ENCODE measurements around the gene C16orf96.
A peak's percentile ranks its signal among the peaks of the same experiment; 100 is the strongest.
"Not testable (repeated sequence)": the region's sequence is repeated elsewhere in the genome, so short reads cannot be mapped to it uniquely, and the experiment has no call there.

The C16orf96 gene

GRCh38 chr16:4556580-4556979, 440 bp downstream of the C16orf96 start:
- TF ChIP-seq TAF1 (IDR thresholded peaks at IDR 0.05; ENCODE audit: low read depth, low read length) (no peak), PAX5 (IDR thresholded peaks at IDR 0.05; ENCODE audit: insufficient read depth, low read length, severe bottlenecking) (no peak), POLR2AphosphoS5 (IDR thresholded peaks at IDR 0.05; ENCODE audit: low read depth, low read length) (no peak), SPI1 (IDR thresholded peaks at IDR 0.05; ENCODE audit: low read depth, low read length) (no peak), POLR2A (IDR thresholded peaks at IDR 0.05; ENCODE audit: low read depth, low read length) (no peak)
- FAIRE-seq (no peak), DNase-seq (ENCODE audit: insufficient read length, low spot score) (no peak)

- no peak for TF ChIP-seq POU2F2 (IDR thresholded peaks at IDR 0.05; ENCODE audit: low read depth, low read length)
- no peak for TF ChIP-seq PAX5 (IDR thresholded peaks at IDR 0.05; ENCODE audit: insufficient read depth, low read length, severe bottlenecking)
- TF ChIP-seq TAF1 (IDR thresholded peaks at IDR 0.05; ENCODE audit: low read depth, low read length) = no peak
- TF ChIP-seq SPI1 (IDR thresholded peaks at IDR 0.05; ENCODE audit: low read depth, low read length) = no peak
- no peak for TF ChIP-seq POLR2AphosphoS5 (IDR thresholded peaks at IDR 0.05; ENCODE audit: low read depth, low read length)
- TF ChIP-seq POLR2A (IDR thresholded peaks at IDR 0.05; ENCODE audit: low read depth, low read length) = no peak
- DNase-seq (ENCODE audit: insufficient read length, low spot score) = no peak
- no peak for FAIRE-seq
Observed at GRCh38 chr16:4557973-4558372, 1.8 kb downstream of the C16orf96 start.

DNA sequence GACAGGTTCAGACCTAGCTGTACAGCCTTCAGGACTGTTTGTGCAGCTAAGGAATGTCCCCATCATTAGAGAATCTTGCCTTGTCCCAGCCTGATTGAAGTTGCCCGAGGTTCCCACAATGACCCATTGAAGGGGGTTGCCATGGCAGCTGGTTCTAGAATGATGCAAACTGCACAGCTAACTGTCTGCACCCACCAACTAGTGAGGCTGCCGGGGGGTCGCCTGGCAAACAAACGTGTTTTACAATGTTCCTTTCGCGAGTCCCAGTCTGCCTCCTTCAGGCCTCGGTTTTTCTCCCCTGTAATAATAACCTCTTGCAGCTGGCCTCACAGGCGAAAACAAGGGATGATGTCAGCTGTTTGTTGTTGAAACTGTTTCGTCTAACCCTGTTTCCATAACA, 5.5 kb downstream of the C16orf96 start:
- no peak for DNase-seq (ENCODE audit: insufficient read length, low spot score)
- no peak for FAIRE-seq

GRCh38 chr16:4564661-4565267, 8.6 kb downstream of the C16orf96 start:
- DNase-seq (ENCODE audit: insufficient read length, low spot score) (no peak), FAIRE-seq (no peak)
- TF ChIP-seq POLR2A (IDR thresholded peaks at IDR 0.05; ENCODE audit: low read depth, low read length) (no peak), POLR2AphosphoS5 (IDR thresholded peaks at IDR 0.05; ENCODE audit: low read depth, low read length) (no peak), PAX5 (IDR thresholded peaks at IDR 0.05; ENCODE audit: insufficient read depth, low read length, severe bottlenecking) (no peak), POU2F2 (IDR thresholded peaks at IDR 0.05; ENCODE audit: low read depth, low read length) (no peak), SPI1 (IDR thresholded peaks at IDR 0.05; ENCODE audit: low read depth, low read length) (no peak), TAF1 (IDR thresholded peaks at IDR 0.05; ENCODE audit: low read depth, low read length) (no peak)

More for the DNA sequence above, 5.5 kb downstream of the C16orf96 start:
- TF ChIP-seq POLR2A (IDR thresholded peaks at IDR 0.05; ENCODE audit: low read depth, low read length) = no peak
- no peak for TF ChIP-seq POU2F2 (IDR thresholded peaks at IDR 0.05; ENCODE audit: low read depth, low read length)
- TF ChIP-seq POLR2AphosphoS5 (IDR thresholded peaks at IDR 0.05; ENCODE audit: low read depth, low read length) = no peak
- no peak for TF ChIP-seq PAX5 (IDR thresholded peaks at IDR 0.05; ENCODE audit: insufficient read depth, low read length, severe bottlenecking)
- TF ChIP-seq SPI1 (IDR thresholded peaks at IDR 0.05; ENCODE audit: low read depth, low read length) = no peak
- TF ChIP-seq TAF1 (IDR thresholded peaks at IDR 0.05; ENCODE audit: low read depth, low read length) = no peak

GRCh38 chr16:4566144-4566543, 10.0 kb downstream of the C16orf96 start:
- DNase-seq (ENCODE audit: insufficient read length, low spot score) (no peak), FAIRE-seq (no peak)
- 0 out of 2 replicates have a peak, but pooled peaks have one; percentile 10 for TF ChIP-seq SPI1 (IDR thresholded peaks at IDR 0.05; ENCODE audit: low read depth, low read length)
- TF ChIP-seq POLR2A (IDR thresholded peaks at IDR 0.05; ENCODE audit: low read depth, low read length) = no peak
- TF ChIP-seq PAX5 (IDR thresholded peaks at IDR 0.05; ENCODE audit: insufficient read depth, low read length, severe bottlenecking) = no peak
- no peak for TF ChIP-seq TAF1 (IDR thresholded peaks at IDR 0.05; ENCODE audit: low read depth, low read length)
- TF ChIP-seq POU2F2 (IDR thresholded peaks at IDR 0.05; ENCODE audit: low read depth, low read length) = no peak
- TF ChIP-seq POLR2AphosphoS5 (IDR thresholded peaks at IDR 0.05; ENCODE audit: low read depth, low read length) = no peak

DNA sequence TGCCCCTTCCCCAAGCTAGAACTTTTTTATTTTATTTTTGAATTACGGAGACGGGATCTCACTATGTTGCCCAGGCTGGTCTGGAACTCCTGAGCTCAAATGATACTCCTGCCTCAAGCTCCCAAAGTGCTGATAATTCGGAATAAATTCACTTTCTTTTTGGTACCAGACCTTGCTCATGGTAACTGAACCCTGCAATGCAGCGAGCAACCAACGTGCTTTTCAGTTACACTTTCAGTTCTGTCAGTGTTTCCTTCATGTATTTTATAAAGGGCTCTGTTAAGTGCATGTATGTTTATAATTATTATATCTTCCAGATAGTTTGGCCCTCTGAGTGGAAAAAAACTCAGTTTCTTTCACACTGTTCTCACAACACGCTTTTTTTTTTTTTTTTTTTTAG, 13.9 kb downstream of the C16orf96 start:
- FAIRE-seq = no peak
- DNase-seq (ENCODE audit: insufficient read length, low spot score) = no peak
- no peak for TF ChIP-seq TAF1 (IDR thresholded peaks at IDR 0.05; ENCODE audit: low read depth, low read length)
- no peak for TF ChIP-seq PAX5 (IDR thresholded peaks at IDR 0.05; ENCODE audit: insufficient read depth, low read length, severe bottlenecking)
- no peak for TF ChIP-seq POLR2AphosphoS5 (IDR thresholded peaks at IDR 0.05; ENCODE audit: low read depth, low read length)
- no peak for TF ChIP-seq SPI1 (IDR thresholded peaks at IDR 0.05; ENCODE audit: low read depth, low read length)
- no peak for TF ChIP-seq POU2F2 (IDR thresholded peaks at IDR 0.05; ENCODE audit: low read depth, low read length)
- TF ChIP-seq POLR2A (IDR thresholded peaks at IDR 0.05; ENCODE audit: low read depth, low read length) = no peak

DNA sequence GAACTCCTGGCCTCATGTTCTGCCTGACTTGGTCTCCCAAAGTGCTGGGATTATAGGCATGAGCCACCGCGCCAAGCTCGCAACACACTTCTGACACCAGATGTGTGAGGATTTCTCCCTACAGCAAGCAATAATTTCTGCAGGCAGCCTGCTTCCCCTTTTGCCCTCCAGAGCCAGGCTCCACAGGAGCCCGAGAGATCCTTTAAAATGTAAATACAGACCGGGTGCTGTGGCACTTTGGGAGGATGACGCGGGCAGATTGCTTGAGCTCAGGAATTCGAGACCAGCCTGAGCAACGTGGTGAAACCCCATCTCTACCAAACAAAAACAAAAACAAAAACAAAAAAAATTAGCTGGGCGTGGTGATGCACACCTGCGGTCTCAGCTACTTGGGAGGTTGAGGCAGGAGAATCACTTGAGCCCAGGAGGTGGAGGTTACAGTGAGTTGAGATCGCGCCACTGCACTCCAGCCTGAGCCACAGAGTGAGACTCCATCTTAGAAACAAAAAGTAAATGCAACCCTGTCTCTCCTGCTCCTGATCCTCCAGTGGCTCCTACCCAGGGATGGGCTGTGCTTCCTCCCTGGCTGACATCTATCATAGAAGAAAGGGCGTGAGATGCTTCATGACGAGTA, 14.7 kb downstream of the C16orf96 start:
- DNase-seq (ENCODE audit: insufficient read length, low spot score) (no peak), FAIRE-seq (peak; percentile 9)
- no peak for TF ChIP-seq SPI1 (IDR thresholded peaks at IDR 0.05; ENCODE audit: low read depth, low read length)
- no peak for TF ChIP-seq POLR2AphosphoS5 (IDR thresholded peaks at IDR 0.05; ENCODE audit: low read depth, low read length)
- no peak for TF ChIP-seq TAF1 (IDR thresholded peaks at IDR 0.05; ENCODE audit: low read depth, low read length)

DNA sequence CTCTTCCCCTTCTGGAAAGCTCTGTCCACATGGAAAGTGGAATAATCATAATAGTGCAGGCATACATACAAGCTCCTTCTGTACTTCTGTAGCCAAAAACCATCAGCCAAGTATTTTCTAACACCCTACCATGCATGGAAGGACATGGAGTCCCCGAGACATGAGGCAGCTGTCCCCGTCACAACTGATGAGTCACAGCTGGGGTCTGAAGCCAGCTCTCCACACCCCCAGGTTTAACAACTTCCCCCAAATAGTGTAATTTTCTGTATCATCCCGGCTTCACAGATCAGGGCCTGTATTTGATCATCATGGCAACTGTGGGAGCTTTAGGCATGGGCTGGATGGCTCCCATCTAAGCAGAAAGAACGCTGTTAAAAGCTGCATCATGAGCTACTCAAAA, 16.6 kb downstream of the C16orf96 start:
- DNase-seq (ENCODE audit: insufficient read length, low spot score) = no peak
- TF ChIP-seq SPI1 (IDR thresholded peaks at IDR 0.05; ENCODE audit: low read depth, low read length) (no peak), POLR2A (IDR thresholded peaks at IDR 0.05; ENCODE audit: low read depth, low read length) (no peak), POU2F2 (IDR thresholded peaks at IDR 0.05; ENCODE audit: low read depth, low read length) (no peak), POLR2AphosphoS5 (IDR thresholded peaks at IDR 0.05; ENCODE audit: low read depth, low read length) (no peak), PAX5 (IDR thresholded peaks at IDR 0.05; ENCODE audit: insufficient read depth, low read length, severe bottlenecking) (no peak), TAF1 (IDR thresholded peaks at IDR 0.05; ENCODE audit: low read depth, low read length) (no peak)
- FAIRE-seq = no peak

- DNase-seq (ENCODE audit: insufficient read length, low spot score); FAIRE-seq: not testable (repeated sequence)
Observed at GRCh38 chr16:4573926-4574325, 17.8 kb downstream of the C16orf96 start.

Measured in GM12891 (cell line).